Stimulated activated CD4-positive, alpha-beta T cell treated with anti-CD3 and anti-CD28 coated beads, TNF-alpha, amount 100 ng/mL, for 4 hours (primary cell): ENCODE results near the gene VSIR.
A peak's percentile ranks its signal among the peaks of the same experiment; 100 is the strongest.

Experiments used
- DNase-seq, 3 experiments: peaks; one replicate each; pipeline ENCODE4 v3.0.0-alpha.2; 2020; ENCODE audit warnings: low read depth in 3 of 3

Gene VSIR

DNA sequence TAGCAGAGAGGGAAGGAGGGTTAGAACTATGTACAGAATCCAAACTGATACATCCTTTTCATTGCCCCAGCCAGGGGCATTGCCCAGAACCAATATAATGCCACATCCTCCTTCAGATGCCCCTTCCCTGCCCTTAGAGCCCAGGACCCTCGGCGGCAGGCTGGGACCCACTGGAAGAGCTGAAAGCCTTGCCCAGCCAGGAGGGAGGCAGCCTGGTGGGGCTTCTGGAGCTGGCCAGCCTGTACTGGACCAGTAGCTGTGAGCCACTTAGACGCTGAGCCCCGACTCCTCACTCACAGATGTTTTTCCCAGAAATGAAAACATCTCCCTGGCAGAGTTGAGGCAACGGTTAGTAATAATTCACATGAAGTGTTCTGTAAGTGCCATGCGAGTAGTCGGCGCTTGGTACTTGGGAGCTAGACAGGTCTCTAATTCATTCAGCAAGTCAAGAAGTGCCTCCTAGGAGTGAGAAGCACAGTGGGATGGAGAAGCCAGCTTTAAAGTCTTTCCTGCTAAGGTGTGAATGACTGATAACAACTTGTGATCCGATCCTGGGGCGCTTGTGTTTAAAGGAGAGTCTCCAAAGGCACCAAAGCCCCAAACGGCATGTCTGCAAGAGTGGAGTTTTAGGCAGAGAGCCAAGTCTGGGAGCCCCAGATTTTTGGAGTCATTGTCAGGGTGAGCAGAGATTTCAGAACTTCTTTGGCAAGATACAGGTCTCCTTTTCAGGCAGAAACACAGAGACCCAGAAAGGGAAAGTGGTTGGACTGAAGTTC is 9.8 kb downstream of the VSIR start:
- DNase-seq = no peak

DNA sequence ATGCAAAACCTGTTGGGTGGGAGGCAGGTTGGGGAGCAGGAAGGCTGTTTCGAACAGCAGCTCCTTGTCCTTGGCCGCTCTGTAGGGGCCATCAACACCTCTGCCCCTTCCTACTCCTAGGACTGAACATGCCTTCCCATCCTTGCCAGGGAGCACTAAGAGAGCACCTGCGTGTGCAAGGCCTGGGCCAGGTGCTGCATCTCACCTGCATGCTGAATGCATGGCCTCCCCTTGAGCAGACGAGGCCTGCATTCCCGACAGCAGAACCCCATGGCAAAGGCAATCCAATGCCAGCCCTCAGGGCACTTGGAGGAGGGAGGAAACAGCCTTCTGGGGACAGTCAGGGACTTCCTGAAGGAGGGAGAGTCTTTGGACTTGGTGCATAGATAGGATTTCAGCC is 11.0 kb downstream of the VSIR start:
- no peak for DNase-seq

- no peak for DNase-seq
These were observed 11.7 kb downstream of the VSIR start for GRCh38 chr10:71761541-71762113.

- DNase-seq = peak in 2 of 3 experiments; percentile 48 to 56
These were observed 12.2 kb downstream of the VSIR start for GRCh38 chr10:71761105-71761511.

DNA sequence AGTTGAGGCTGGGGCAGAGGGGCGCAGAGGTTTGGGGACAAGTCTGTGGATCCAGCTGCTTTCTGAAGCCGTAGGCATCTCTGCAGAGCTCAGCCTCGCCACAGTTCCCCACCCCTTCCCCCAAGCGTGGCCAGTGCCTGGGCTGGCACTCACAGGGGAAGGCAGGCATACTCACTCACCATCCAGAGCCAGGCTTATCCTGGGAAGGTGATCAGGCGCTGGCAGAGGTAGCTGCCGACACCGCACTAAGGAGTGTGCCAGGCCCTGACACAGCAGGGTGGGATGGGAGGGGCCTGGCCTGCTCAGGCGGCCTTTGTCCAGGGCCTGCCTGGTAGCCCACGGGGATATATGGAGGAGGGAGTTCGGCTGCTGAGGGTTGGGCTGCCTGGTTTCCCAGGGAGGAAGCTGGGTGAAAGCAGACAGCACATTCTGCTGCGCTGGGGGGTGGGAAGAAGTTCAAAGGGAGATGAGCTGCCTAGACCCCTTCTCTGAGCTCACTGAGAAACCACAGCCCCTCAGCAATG is 15.9 kb downstream of the VSIR start:
- DNase-seq = no peak

GRCh38 chr10:71756311-71757191 is 16.8 kb downstream of the VSIR start:
- no peak for DNase-seq

- no peak for DNase-seq
These were observed 18.0 kb downstream of the VSIR start for GRCh38 chr10:71755179-71755879.

DNA sequence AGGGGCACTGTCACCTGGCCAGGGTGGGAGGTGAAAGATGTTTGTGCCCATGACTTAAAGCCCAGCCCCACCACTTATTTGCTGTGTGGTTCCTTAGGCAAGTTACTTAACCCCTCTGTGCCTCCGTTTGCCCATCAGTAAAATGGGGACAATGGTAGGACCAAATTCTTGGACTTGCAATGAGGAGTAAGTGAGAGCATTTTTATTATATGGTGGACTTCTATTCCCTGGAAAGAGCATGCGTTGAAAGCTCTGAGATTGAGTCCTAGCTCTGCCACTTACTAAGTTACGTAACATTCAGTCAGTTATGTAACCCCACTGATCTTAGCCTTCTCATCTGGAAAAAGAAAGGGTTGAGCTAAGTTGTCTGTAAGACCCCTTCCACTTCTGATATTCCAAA is 18.8 kb downstream of the VSIR start:
- DNase-seq = no peak

DNA sequence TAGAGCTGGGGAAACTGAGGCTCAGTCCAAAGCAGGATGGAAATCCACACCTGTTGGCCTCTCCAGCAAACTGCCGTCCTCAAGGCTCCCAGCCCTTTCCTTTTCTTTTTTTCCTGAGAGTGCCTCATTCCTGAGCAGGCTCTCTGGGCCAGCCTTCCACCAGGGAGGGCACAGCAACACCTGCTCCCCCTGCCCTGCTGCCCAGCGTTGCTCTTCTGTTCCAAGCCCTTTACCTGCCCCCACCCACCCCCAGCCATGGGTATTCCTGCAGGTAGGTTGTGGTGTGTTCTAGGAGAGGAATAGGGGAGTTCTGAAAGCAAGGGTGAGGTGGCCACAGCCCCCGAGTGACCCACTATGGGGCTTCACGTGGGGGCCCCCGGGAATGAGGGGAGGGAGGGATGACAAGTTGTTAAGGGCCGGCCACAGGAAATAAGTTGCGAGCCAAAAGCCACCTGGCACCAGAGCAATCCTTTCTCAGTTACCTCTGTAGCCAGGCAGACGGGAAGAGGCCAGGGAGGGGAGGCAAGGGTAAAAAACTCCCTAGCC is 19.3 kb downstream of the VSIR start:
- DNase-seq = no peak

DNA sequence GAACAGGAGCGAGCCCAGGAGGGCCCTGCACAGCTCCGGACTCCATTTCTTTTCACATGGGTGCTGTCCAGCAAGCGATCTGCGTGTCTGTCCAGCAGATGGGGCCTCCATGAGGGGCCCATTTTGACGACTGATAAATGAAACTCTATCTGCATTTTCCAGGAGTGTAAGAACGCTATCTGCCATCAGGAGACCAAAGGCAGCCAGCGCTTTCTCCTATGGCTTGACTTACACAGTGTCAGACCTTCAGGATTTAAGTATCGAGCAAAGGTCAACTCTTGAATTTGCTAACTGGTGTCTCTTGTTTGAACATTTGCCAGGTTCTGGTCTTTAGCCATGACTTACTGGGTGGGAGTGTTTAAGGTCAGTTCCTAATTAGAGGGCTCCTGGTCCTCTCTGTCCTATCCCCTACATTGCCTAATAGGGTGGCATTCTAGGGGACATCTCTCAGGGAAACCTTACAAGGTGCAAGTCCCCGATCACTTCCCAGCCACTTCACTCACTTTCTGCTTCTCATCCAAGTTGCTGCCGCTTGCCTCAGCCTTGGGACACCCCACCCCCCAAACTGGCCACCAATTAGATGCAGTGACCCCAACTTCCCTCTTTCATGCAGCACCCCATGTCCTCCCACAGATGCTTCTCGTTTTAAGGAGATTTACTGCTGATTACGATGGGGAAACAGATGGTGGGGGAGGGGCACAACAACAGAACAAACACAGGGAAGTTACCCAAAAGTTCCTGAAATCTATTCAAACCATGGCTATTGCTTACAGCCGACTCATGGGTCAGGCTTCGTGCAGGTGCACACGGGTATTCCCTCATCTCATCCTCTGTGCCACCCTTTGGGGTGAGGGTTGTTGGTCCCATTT is 20.0 kb downstream of the VSIR start:
- DNase-seq = no peak

- DNase-seq = no peak
These were observed 20.8 kb downstream of the VSIR start for GRCh38 chr10:71752391-71753090.

GRCh38 chr10:71751515-71752224 is 21.6 kb downstream of the VSIR start:
- no peak for DNase-seq

- no peak for DNase-seq
These were observed 22.3 kb downstream of the VSIR start for GRCh38 chr10:71750986-71751385.

DNA sequence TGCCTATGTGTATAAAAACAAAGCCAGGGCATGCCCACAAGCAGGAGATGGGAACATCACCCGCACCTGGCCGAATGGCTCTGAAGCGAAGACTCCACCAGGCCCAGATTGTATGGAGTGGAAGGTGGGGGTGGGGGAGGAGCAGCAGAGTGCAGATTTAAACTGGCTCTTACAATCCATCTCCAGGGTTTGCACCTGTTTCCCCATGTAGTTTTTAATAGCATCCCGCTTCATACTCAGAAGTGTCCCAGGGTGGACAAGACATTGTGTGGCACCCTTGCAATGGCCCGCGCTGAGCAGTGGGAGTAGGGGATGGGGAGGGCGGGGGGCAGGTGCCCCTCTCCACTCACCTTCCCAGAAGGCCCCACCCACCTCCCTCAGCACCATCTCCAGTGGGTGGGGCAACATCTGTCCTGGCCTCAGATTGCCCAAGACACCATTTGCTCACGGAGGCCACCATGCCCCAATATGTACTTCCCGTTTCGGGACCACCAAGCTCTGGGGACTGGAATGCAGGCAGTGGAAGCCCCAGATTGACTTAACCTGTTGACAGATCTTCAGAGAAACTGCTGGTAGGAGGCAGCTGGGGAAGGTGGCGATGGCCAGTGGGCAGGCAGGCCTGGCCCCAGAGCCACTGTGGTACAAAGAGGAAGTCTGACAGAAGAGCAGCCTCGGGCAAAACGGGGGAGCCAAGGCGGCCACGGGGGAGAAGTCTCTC is 23.0 kb downstream of the VSIR start:
- no peak for DNase-seq

- no peak for DNase-seq
These were observed 23.9 kb downstream of the VSIR start for GRCh38 chr10:71749396-71749795.

DNA sequence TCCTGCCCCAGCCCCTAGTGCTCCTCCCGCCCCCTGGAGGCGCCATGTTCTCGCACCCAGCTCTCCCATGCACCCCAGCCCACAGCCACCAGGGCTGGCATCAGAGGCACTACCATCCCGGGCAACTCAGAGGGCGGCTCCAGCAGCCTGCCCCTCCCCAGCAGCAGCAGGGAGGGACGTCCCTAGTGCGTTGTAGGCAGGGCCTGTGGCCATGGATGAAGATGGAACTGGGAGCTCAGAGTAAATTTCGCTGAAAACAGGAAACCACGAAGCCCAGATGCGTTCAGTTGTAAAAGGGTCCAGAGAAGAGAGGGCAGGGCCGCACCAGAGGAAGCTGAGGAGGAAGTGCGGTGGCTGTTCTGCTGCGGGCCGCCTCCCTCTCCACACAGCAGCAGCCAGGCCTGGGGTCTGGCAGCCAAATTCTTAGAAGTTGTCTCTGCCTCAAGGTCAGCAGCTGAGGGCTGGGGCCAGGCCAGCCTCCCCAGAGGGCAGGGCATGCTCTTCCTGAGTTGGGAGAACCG is 24.6 kb downstream of the VSIR start:
- DNase-seq = peak in 1 of 3 experiments; percentile 45

GRCh38 chr10:71747551-71748523 is 25.5 kb downstream of the VSIR start:
- DNase-seq = no peak
